Measurements from ENCODE around the gene TEAD4. TPM values are rescaled to one million over a fixed set of nuclear protein-coding genes. Genes with fewer than 3 reads are reported as not detected.

The TEAD4 gene
- total RNA-seq, 4 donors from 2014 or later: 3.7 to 13.4 (median 5.4) TPM

GRCh38 chr12:2997989-2998670, 38.9 kb downstream of the TEAD4 start:
- no peak for TF ChIP-seq CTCF (IDR thresholded peaks at IDR 0.05; ENCODE audit: low read depth)

GRCh38 chr12:2998789-2999264, 39.6 kb downstream of the TEAD4 start:
- TF ChIP-seq CTCF (IDR thresholded peaks at IDR 0.05; ENCODE audit: low read depth): no peak

GRCh38 chr12:2999265-2999841, 40.2 kb downstream of the TEAD4 start:
- TF ChIP-seq CTCF (IDR thresholded peaks at IDR 0.05; ENCODE audit: low read depth): no peak

- no peak for TF ChIP-seq CTCF (IDR thresholded peaks at IDR 0.05; ENCODE audit: low read depth)
Measured at GRCh38 chr12:3000548-3001275, 41.5 kb downstream of the TEAD4 start.

- TF ChIP-seq CTCF (IDR thresholded peaks at IDR 0.05; ENCODE audit: low read depth): no peak
Measured at GRCh38 chr12:3002646-3003045, 43.4 kb downstream of the TEAD4 start.

GRCh38 chr12:3003357-3003992, 44.3 kb downstream of the TEAD4 start:
- TF ChIP-seq CTCF (IDR thresholded peaks at IDR 0.05; ENCODE audit: low read depth): no peak

Data from subcutaneous adipose tissue (tissue), 4 donors.